GM12878 (cell line): ENCODE data around the gene NEUROD6. TPM values are rescaled to one million over a fixed set of nuclear protein-coding genes. Genes with fewer than 3 reads are reported as not detected.

ENCODE experiments used
- ATAC-seq: fragments of 200-7000 bp; cut with Tn5 transposase; 3 replicates; pipeline ENCODE4 v1.9.1; 2020; ENCODE audit warnings: mild to moderate bottlenecking, moderate library complexity
- BruUV-seq: library from RNA; stranded (reverse); fragments of 400-500 nt; replicated peaks from 2 replicates; lab custom pipeline; 2021; lab: Mats Ljungman, UMichigan
- CTCF ChIA-PET: fragments of 300-600 bp; sonication (Branson Sonifier 250); formaldehyde crosslinking; extraction: SDS; loops from one replicate; lab custom pipeline; 2021; ENCODE audit warnings: inconsistent platforms; lab: Yijun Ruan, JAX
- POLR2A ChIA-PET: fragments of 350-600 bp; formaldehyde crosslinking; extraction: SDS; loops from one replicate; lab custom pipeline; 2021; ENCODE audit warnings: inconsistent platforms; lab: Charles Lee
- RAD21 ChIA-PET: fragments of 300-600 bp; sonication (Branson Sonifier 250); formaldehyde crosslinking; loops from one replicate; lab custom pipeline; 2023; ENCODE audit warnings: antibody characterized with exemption; ENCODE audit not compliant: unreplicated experiment; lab: Charles Lee
- SMC1A ChIA-PET: fragments of 300-600 bp; sonication (Branson Sonifier 250); formaldehyde crosslinking; loops from one replicate; lab custom pipeline; 2023; ENCODE audit not compliant: unreplicated experiment, uncharacterized antibody; lab: Charles Lee
- DNase-seq: peaks from one replicate; pipeline ENCODE4 v3.0.0-alpha.2; 2011; ENCODE audit warnings: low read depth, low spot score
- FAIRE-seq: peaks from 3 replicates; lab custom pipeline; 2011; peaks lifted over from hg19 to GRCh38; lab: Jason Lieb, UNC
- H2AFZ ChIP-seq: 2 replicates; pipeline ENCODE4 v1.6.0; 2011; ENCODE audit warnings: low read depth, low read length, control low read depth; ENCODE audit not compliant: control insufficient read depth
- H3K27ac ChIP-seq: 2 replicates; pipeline ENCODE4 v1.5.1; 2011; ENCODE audit warnings: control low read depth; ENCODE audit not compliant: control insufficient read depth, insufficient read depth
- H3K27me3 ChIP-seq, 2 experiments: replicated peaks in 1 of 2; 2 replicates each; pipeline versions ENCODE4 v1.6.0 to v1.6.1; 2011; ENCODE audit warnings: low read length in 1 of 2; ENCODE audit not compliant: control insufficient read depth in 2 of 2, insufficient read depth in 2 of 2
- H3K36me3 ChIP-seq, 2 experiments: 2 replicates each; pipeline ENCODE4 v1.5.1; 2011; ENCODE audit warnings: low read length in 1 of 2; ENCODE audit not compliant: control insufficient read depth in 2 of 2, insufficient read depth in 2 of 2
- H3K4me1 ChIP-seq: 2 replicates; pipeline ENCODE4 v1.6.1; 2011; ENCODE audit warnings: mild to moderate bottlenecking, low read length, moderate library complexity, mixed read lengths; ENCODE audit not compliant: control insufficient read depth, insufficient read depth
- H3K4me2 ChIP-seq: 2 replicates; pipeline ENCODE4 v1.6.0; 2011; ENCODE audit warnings: control low read depth; ENCODE audit not compliant: control insufficient read depth, insufficient read depth
- H3K4me3 ChIP-seq: fragments of 200-600 bp; sonication (generic); 2 replicates; pipeline ENCODE4 v1.5.1; 2016
- H3K79me2 ChIP-seq: 2 replicates; pipeline ENCODE4 v1.6.0; 2011; ENCODE audit warnings: low read length; ENCODE audit not compliant: control insufficient read depth, insufficient read depth
- H3K9ac ChIP-seq: 2 replicates; pipeline ENCODE4 v1.8.0; 2011; ENCODE audit warnings: low read length, control low read depth, mixed read lengths; ENCODE audit not compliant: control insufficient read depth, insufficient read depth
- H3K9me3 ChIP-seq: replicated peaks from 3 replicates; pipeline ENCODE4 v1.5.1; 2011; ENCODE audit warnings: mild to moderate bottlenecking, low read length; ENCODE audit not compliant: control insufficient read depth, insufficient read depth
- H4K20me1 ChIP-seq: 2 replicates; pipeline ENCODE4 v1.6.0; 2011; ENCODE audit not compliant: control insufficient read depth, insufficient read depth
- ATF7 ChIP-seq: fragments of 450-650 bp; IDR thresholded peaks from 2 replicates; pipeline ENCODE4 v1.6.1; 2016; ENCODE audit warnings: low read depth, mild to moderate bottlenecking
- HCFC1 ChIP-seq: fragments of 150-350 bp; IDR thresholded peaks from 2 replicates; pipeline ENCODE4 v1.6.1; 2014; ENCODE audit warnings: low read length
- MTA3 ChIP-seq: IDR thresholded peaks from 2 replicates; pipeline ENCODE4 v1.6.1; 2012; ENCODE audit warnings: low read length, inconsistent platforms, borderline replicate concordance
- NFIC ChIP-seq: IDR thresholded peaks from 2 replicates; pipeline ENCODE4 v1.6.1; 2012; ENCODE audit warnings: low read depth, mild to moderate bottlenecking, inconsistent platforms, low read length, moderate library complexity
- NFYA ChIP-seq: IDR thresholded peaks from 2 replicates; pipeline ENCODE4 v1.6.1; 2011; ENCODE audit warnings: low read depth, mild to moderate bottlenecking, low read length, improper control_type of control experiment, borderline replicate concordance
- PAX5 ChIP-seq: IDR thresholded peaks from 2 replicates; pipeline ENCODE4 v1.6.1; 2011; ENCODE audit warnings: low read depth, low read length, borderline replicate concordance
- POU2F2 ChIP-seq: IDR thresholded peaks from 3 replicates; pipeline ENCODE4 v1.6.1; 2011; ENCODE audit warnings: low read depth, mild to moderate bottlenecking, low read length, borderline replicate concordance
- SPI1 ChIP-seq: IDR thresholded peaks from 2 replicates; pipeline ENCODE4 v1.6.1; 2011; ENCODE audit warnings: low read depth, mild to moderate bottlenecking, low read length, moderate library complexity, borderline replicate concordance; ENCODE audit not compliant: insufficient read depth
- TCF7 ChIP-seq: IDR thresholded peaks from 2 replicates; pipeline ENCODE4 v1.6.1; 2014; ENCODE audit warnings: antibody characterized with exemption, borderline replicate concordance
- WRNIP1 ChIP-seq: IDR thresholded peaks from 2 replicates; pipeline ENCODE4 v1.6.1; 2011; ENCODE audit warnings: low read depth, low read length, improper control_type of control experiment, borderline replicate concordance
- ZNF622 ChIP-seq: fragments of 450-650 bp; IDR thresholded peaks from 2 replicates; pipeline ENCODE4 v1.6.1; 2017; ENCODE audit warnings: mild to moderate bottlenecking, inconsistent platforms
- WGBS: methylation state at CpG from one replicate; pipeline ENCODE4 v1.1.6; 2016; ENCODE audit warnings: low lambda C conversion rate; ENCODE audit not compliant: insufficient replicate concordance, insufficient coverage; ENCODE audit errors: missing lambda C conversion rate; 5-methylcytosine and 5-hydroxymethylcytosine counted together
- in situ Hi-C: fragments of 300-500 bp; cut with MboI; formaldehyde crosslinking; loops from 9 replicates; pipeline ENCODE4 v1.14.3; 2018; ENCODE audit warnings: mixed read lengths
- intact Hi-C: fragments of 100-400 bp; cut with micrococcal nuclease; formaldehyde crosslinking; loops from one replicate; pipeline ENCODE4 v1.14.2; 2022; ENCODE audit not compliant: unreplicated experiment
- polyA plus RNA-seq, 11 experiments: library from polyadenylated mRNA; depleted of rRNA in 4 of 11; unstranded in 6 of 11; stranded (reverse) in 5 of 11; fragments of >200 nt; fragmentation: Nextera tagmentation in 4 of 11; fragmentation: Illumina TruSeq in 1 of 11; extraction: Ambion mirVana in 4 of 11; extraction: Trizol in 1 of 11; gene quantifications; 1 replicate in 1 of 11; 2 replicates in 10 of 11; pipeline versions ENCODE4 v1.2.1 to v1.2.3, GENCODE V29; 2011 to 2016; ENCODE audit warnings: inconsistent platforms in 2 of 11, missing spikeins in 2 of 11, low read depth in 1 of 11
- total RNA-seq, 4 experiments: library from RNA; depleted of rRNA in 3 of 4; stranded (reverse); fragments of >200 nt in 3 of 4; fragmentation: Illumina TruSeq in 1 of 4; extraction: Trizol in 1 of 4; gene quantifications; 2 replicates each; pipeline versions ENCODE4 v1.2.1 to v1.2.3, GENCODE V29; 2013 to 2021
- TF ChIP-seq, protein P1 (sequence below): IDR thresholded peaks from 2 replicates; pipeline ENCODE4 v1.6.1; 2012; ENCODE audit warnings: low read depth, low read length, improper control_type of control experiment
- TF ChIP-seq, protein P2 (sequence below): IDR thresholded peaks from 2 replicates; pipeline ENCODE4 v1.6.1; 2012; ENCODE audit warnings: low read depth, low read length, improper control_type of control experiment
- TF ChIP-seq, protein P3 (sequence below): fragments of 450-650 bp; IDR thresholded peaks from 2 replicates; pipeline ENCODE4 v1.6.1; 2018; ENCODE audit warnings: mild to moderate bottlenecking, low read depth, moderate library complexity; ENCODE audit not compliant: partially characterized antibody

NEUROD6 gene
- total and polyA plus RNA-seq, 10 of the 15 experiments (the other 5 are each of a cell fraction or from before 2014, with no cell fraction given) = not detected

DNA sequence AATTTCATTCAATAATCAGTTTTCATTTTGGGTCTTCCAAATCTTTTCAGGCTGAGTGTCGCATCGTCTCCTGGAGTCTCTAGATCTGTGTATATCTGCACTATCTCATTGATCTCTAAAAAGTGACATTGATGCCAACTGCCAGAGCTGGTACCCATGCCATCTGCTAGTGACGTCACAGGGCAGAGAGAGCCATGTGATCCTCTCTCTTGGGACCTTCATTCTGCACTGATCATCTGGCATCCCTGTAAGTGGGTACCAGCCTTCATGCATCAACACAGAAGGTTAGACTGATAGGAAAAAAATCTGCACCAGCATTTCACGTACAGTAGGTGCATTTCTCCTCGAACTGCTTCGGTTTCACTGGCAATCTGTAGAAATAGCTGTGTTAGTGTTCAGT lies at the start of gene NEUROD6 (continued):
- TF ChIP-seq PAX5 (no peak), MTA3 (no peak), NFIC (no peak), TCF7 (no peak)

DNA sequence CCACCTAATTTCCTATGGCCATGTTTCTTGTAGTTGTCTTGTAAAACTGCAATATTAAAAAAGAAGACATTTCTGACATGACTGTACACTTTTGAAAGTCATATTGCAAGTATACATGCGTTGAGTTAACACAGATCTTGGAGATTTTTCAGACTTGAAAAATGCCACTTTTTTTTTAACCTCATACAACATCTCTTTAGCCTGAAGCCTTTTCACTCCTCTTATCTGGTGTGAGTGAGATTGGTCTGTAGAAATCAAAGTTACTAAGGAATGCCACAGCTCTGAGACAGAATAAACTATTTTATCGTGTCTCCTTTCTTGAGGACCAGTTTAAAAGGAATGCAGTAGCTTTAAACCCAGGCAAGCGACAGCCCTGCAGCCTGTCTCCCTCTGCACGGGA lies 43.9 kb upstream of the NEUROD6 start:
- in situ Hi-C loops = no loop called here
- intact Hi-C loops = no loop called here
- ChIA-PET CTCF (interaction anchor here (1.2 kb wide), 1 partner anchor 12 kb away, joined by 4 read pairs; no protein-coding TSS in a partner anchor), SMC1A (no interaction called here), POLR2A (no interaction called here), RAD21 (no interaction called here)
- BruUV-seq = no TSS peak
- TF ChIP-seq, protein P1, sequence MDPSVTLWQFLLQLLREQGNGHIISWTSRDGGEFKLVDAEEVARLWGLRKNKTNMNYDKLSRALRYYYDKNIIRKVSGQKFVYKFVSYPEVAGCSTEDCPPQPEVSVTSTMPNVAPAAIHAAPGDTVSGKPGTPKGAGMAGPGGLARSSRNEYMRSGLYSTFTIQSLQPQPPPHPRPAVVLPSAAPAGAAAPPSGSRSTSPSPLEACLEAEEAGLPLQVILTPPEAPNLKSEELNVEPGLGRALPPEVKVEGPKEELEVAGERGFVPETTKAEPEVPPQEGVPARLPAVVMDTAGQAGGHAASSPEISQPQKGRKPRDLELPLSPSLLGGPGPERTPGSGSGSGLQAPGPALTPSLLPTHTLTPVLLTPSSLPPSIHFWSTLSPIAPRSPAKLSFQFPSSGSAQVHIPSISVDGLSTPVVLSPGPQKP = no peak
- TF ChIP-seq HCFC1 = no peak
- no peak for TF ChIP-seq POU2F2
- no peak for TF ChIP-seq WRNIP1
- no peak for TF ChIP-seq NFYA
- no peak for TF ChIP-seq ZNF622
- TF ChIP-seq, protein P2, sequence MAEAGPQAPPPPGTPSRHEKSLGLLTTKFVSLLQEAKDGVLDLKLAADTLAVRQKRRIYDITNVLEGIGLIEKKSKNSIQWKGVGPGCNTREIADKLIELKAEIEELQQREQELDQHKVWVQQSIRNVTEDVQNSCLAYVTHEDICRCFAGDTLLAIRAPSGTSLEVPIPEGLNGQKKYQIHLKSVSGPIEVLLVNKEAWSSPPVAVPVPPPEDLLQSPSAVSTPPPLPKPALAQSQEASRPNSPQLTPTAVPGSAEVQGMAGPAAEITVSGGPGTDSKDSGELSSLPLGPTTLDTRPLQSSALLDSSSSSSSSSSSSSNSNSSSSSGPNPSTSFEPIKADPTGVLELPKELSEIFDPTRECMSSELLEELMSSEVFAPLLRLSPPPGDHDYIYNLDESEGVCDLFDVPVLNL = no peak
- no peak for TF ChIP-seq ATF7
- TF ChIP-seq, protein P3, sequence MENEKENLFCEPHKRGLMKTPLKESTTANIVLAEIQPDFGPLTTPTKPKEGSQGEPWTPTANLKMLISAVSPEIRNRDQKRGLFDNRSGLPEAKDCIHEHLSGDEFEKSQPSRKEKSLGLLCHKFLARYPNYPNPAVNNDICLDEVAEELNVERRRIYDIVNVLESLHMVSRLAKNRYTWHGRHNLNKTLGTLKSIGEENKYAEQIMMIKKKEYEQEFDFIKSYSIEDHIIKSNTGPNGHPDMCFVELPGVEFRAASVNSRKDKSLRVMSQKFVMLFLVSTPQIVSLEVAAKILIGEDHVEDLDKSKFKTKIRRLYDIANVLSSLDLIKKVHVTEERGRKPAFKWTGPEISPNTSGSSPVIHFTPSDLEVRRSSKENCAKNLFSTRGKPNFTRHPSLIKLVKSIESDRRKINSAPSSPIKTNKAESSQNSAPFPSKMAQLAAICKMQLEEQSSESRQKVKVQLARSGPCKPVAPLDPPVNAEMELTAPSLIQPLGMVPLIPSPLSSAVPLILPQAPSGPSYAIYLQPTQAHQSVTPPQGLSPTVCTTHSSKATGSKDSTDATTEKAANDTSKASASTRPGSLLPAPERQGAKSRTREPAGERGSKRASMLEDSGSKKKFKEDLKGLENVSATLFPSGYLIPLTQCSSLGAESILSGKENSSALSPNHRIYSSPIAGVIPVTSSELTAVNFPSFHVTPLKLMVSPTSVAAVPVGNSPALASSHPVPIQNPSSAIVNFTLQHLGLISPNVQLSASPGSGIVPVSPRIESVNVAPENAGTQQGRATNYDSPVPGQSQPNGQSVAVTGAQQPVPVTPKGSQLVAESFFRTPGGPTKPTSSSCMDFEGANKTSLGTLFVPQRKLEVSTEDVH = no peak
- no peak for TF ChIP-seq SPI1
- Histone ChIP-seq H3K9ac (no peak overlapping the region), H3K4me2 (no peak overlapping the region), H4K20me1 (no peaks in the 10 kb centered on the region), H3K79me2 (no peaks in the 10 kb centered on the region), H3K4me3 (no peak overlapping the region), H2AFZ (no peak overlapping the region), H3K4me1 (no peaks in the 10 kb centered on the region), H3K27me3 (no peaks in the 10 kb centered on the region), H3K9me3 (no peaks in the 10 kb centered on the region), H3K36me3 (no peaks in the 10 kb centered on the region), H3K27ac (no peak overlapping the region)
- no peak for FAIRE-seq
- ATAC-seq = no peak
- 31% methylated on average over 4 of the region's 4 CpGs for WGBS
- no peak for DNase-seq
